Kidney epithelial cell (primary cell): ENCODE results near the gene SLC29A2. TPM values are rescaled to one million over a fixed set of nuclear protein-coding genes. Genes with fewer than 3 reads are reported as not detected.

Experiments used
- DNase-seq: peaks from one replicate; pipeline ENCODE4 v3.0.0-alpha.2; 2010; ENCODE audit warnings: low read depth
- H3K27me3 ChIP-seq: 2 replicates; pipeline ENCODE4 v1.6.0; 2011; ENCODE audit warnings: low read length; ENCODE audit not compliant: control insufficient read depth, insufficient read depth
- H3K36me3 ChIP-seq: 2 replicates; pipeline ENCODE4 v1.5.1; 2011; ENCODE audit warnings: low read length; ENCODE audit not compliant: control insufficient read depth, insufficient read depth
- H3K4me3 ChIP-seq: 2 replicates; pipeline ENCODE4 v1.5.1; 2011; ENCODE audit warnings: low read depth, mild to moderate bottlenecking, control low read depth, low read length
- total RNA-seq: library from RNA; depleted of rRNA; stranded (reverse); fragments of >200 nt; gene quantifications from 2 replicates; pipeline ENCODE4 v1.2.3, GENCODE V29; 2015
- TF ChIP-seq, protein P1 (sequence below): IDR thresholded peaks from 2 replicates; pipeline ENCODE4 v1.5.1; 2011; ENCODE audit warnings: mild to moderate bottlenecking, moderate library complexity, low read length, control low read depth, inconsistent platforms; ENCODE audit not compliant: insufficient read depth, poor library complexity, severe bottlenecking

The SLC29A2 gene
- total RNA-seq, 1 donor from 2014 or later = 5.5 TPM

DNA sequence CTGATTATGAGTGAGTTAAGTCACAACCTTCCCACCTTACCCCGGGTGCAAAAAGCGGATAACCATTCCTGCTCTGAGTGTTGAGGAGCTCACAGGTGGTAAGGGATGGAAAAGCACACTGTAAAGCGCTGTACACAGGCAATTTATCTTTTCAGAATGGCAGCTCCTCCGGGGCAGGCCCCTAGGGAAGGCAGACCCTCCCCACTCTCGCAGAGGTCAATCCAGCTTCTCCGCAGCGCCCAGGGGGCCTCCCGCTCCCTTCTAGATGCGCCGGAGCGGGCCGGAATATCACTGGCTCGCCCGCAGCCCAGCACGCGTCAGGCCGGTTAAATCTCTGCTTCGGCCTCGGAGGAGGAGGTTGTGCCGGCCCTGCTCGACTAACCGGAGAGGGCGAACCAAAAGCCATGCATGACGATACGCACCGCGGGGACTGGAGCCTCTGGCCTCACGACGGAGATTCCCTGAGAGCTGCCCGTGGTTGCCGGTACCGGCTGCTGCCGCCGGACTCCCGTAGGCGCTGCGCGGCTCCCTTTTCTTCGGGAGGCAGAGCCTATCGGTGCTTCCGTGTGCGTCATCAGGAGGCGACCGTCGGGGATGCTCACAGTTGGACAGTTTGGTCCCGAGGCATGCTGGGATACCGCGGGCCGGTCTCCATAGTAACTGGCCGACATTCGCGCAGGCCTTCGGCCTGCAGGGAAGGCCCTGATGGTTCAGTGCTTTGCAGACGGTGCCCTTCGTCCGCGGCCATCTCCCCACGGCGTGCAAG, 26.8 kb downstream of the SLC29A2 start, which contains the start of gene BRMS1:
BRMS1 (minus strand) TSS at position 555 of the 766 bp plus-strand sequence. CDS start 2,870 bp downstream, outside the sequence.
- TF ChIP-seq, protein P1, sequence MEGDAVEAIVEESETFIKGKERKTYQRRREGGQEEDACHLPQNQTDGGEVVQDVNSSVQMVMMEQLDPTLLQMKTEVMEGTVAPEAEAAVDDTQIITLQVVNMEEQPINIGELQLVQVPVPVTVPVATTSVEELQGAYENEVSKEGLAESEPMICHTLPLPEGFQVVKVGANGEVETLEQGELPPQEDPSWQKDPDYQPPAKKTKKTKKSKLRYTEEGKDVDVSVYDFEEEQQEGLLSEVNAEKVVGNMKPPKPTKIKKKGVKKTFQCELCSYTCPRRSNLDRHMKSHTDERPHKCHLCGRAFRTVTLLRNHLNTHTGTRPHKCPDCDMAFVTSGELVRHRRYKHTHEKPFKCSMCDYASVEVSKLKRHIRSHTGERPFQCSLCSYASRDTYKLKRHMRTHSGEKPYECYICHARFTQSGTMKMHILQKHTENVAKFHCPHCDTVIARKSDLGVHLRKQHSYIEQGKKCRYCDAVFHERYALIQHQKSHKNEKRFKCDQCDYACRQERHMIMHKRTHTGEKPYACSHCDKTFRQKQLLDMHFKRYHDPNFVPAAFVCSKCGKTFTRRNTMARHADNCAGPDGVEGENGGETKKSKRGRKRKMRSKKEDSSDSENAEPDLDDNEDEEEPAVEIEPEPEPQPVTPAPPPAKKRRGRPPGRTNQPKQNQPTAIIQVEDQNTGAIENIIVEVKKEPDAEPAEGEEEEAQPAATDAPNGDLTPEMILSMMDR = no peak
- Histone ChIP-seq H3K36me3 (peaks cover 3% of the 10 kb centered on the region), H3K4me3 (peak within 1 kb of the TSS; percentile 88), H3K27me3 (no peaks in the 10 kb centered on the region)
- peak; percentile 91 for DNase-seq

DNA sequence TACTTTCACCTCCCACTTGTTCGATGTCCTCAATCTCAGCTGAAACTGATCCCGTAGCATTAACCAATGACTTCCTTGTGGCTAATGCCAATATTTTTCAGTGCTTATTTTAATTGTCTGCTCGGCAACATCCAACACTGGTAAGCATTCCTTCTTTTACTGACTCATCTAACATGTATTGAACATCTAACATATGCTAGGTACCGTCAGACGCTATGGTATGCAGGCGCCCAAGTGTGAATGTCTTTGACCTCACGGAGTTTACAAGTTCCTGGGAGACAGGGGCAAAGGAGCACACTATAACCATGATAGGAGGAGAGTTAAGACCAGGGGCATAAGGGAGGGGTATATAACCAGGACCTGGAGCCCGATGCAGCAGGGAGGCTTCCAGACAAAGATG, 28.4 kb downstream of the SLC29A2 start:
- TF ChIP-seq, protein P1 = no peak
- H3K36me3 ChIP-seq = peaks cover 3% of the 10 kb centered on the region
- no peaks in the 10 kb centered on the region for H3K27me3 ChIP-seq
- DNase-seq = no peak
- H3K4me3 ChIP-seq = no peak overlapping the region

- DNase-seq = no peak
- Histone ChIP-seq H3K27me3 (no peaks in the 10 kb centered on the region), H3K36me3 (peaks cover 3% of the 10 kb centered on the region), H3K4me3 (no peak overlapping the region)
- TF ChIP-seq, protein P1 = no peak
Observed at GRCh38 chr11:66341502-66342126, 29.9 kb downstream of the SLC29A2 start.

DNA sequence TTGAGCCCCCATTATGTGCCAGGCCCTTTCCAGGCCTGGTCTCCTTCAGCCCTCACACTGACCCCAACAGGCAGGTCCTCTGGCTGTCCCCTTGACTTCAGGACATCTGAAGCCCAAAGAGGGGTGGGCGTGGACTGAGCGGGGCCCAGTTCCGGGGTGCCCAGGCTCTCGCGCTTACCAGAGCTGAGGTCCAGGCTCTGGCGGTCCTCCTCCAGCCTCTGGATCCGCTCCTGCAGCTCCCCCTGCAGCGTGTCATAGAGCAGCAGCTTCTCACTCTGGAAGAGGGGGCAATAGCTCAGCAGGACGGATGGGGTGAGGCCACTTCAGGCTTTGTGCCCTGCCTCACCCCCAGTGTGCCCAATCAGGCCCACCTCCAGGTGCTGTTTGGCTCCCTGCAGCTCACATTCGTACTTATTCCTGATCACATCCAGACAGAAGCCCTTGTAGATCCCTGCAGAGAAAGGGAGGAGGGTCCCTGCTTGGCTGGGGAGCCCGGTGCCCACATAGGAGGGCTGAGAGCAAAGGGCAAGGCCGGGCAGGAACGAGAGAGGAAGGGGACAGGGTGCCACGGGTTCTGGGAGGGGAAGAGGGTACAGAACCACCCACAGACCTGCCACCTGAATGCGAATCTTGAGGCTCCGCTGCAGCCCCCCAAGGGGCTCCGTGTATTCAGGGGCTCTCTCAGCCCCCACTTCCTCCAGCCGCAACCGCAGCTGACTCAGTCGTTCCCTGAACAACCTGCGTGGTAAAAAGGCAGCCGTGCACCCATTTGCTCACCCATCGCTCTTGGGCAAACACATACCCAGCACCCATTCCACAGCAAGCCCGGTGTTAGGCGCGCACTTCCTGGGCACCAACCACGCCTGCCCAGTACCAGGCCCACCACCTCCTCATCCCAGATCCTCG, 30.7 kb downstream of the SLC29A2 start:
- no peak overlapping the region for H3K4me3 ChIP-seq
- no peaks in the 10 kb centered on the region for H3K27me3 ChIP-seq
- peaks cover 3% of the 10 kb centered on the region for H3K36me3 ChIP-seq
- DNase-seq = no peak
- TF ChIP-seq, protein P1 = no peak

GRCh38 chr11:66339686-66340483, 31.7 kb downstream of the SLC29A2 start:
- no peak for DNase-seq
- Histone ChIP-seq H3K36me3 (peaks cover 3% of the 10 kb centered on the region), H3K4me3 (no peak overlapping the region), H3K27me3 (no peaks in the 10 kb centered on the region)
- TF ChIP-seq, protein P1 = no peak
